GM18507 (cell line): ENCODE data around the gene ZHX3.

Experiments used
- DNase-seq: peaks from one replicate; pipeline ENCODE4 v3.0.0; 2011; ENCODE audit warnings: low read depth; ENCODE audit not compliant: insufficient read length; ENCODE audit errors: extremely low spot score
- FAIRE-seq: peaks from 2 replicates; lab custom pipeline; 2011; peaks lifted over from hg19 to GRCh38; lab: Jason Lieb, UNC

The ZHX3 gene

DNA sequence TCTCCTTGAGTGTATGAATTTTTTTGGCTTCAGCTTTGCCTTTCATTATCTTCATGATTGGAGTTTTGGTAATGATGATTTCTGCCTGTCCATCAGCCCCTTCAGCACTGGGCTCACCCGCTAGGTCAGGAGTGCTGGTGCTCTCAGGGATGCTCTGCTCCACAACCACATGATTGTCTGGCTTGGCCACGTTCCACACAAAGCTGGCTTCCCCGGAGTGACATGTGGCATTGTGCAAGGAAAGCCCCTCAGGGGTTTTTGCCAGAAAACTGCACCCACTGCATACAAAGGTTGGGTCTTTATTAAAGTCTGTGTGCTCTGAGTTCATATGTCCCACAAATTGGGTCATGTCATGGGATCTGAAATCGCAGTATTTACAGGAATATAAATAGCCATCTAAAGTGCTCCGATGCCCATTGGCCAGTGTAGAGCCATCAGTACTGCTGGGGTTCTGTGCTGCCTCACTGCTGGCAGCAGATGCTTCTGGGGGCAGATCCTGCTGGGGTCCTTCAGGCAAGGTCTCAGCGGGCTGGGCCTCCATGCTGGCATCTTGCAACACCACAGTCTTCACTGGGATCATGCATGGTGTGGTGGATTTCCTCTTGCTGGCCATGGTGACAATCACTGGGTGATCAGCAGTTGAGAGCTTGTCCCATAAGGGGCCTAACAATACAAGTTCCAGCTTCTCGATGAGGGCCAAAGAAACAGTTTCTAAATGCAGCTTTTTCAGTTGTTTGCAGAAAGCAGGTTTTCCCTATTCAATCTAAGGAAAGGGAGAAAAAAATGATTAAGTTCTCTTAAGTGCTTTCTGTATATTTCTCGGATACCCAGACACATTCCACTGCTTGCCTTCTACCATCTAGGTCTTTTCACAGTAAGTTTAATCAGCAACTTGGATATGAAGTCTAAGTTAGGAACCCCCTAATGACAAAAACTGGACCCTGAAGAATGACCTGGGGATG, 112.9 kb downstream of the ZHX3 start:
- FAIRE-seq (no peak), DNase-seq (no peak)

DNA sequence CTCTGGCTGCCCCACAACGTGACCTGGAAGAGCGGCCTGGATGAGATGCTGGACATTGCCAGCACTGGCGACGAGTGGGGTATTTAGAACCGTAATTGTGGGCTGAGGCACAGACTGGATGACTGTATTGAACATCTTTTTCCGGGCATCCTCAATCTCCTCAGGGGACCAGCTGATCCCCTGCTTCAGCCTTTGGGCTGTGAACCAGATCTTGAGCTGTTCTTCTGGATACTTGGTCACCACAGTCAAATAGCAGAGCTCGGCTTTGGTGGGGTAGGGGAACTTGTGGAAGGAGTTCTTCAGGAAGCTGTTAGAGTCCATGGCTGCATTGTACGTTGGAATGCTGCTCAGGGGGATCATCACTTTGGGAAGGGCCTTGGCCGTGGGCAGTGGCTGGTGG, 113.9 kb downstream of the ZHX3 start:
- DNase-seq (no peak), FAIRE-seq (no peak)

DNA sequence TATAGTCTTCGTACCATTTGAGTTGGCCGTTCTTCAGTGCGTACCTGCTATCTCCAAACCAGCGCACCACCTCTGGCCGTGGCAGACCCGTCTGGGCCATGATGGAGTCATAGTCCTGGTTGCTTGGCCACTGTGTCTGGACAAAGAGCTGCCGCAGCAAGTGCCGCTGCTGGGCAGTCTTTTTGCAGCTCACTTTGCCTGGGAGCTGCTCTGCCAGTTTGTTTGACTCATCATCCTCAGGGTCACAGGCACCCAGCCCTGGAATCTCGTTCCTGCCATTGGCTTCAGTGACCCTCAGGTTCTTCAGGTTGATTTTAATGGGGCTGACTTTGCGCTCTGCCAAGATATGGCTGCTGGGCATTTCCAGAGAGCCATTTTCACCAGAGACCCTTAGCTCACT, 115.1 kb downstream of the ZHX3 start:
- no peak for FAIRE-seq
- DNase-seq: no peak

DNA sequence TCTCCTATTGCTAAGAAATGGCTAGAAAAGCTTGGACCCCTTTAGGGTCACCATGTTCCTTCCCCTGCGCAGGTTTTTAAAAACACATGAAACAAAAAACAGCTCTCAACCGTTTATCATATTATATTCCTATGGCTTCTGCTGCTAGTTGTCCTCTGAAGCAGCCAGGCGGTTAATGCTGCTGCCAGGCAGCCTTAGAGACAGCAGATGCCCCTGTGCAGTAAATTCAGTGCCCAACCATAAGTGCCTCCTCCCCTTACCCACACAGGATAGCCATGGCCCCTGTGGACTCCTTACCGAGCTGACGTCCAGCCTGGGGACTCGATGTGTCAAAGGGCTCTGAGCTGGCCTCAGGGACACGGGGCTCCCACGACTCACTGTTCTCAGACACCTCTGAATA, 115.8 kb downstream of the ZHX3 start:
- DNase-seq (no peak), FAIRE-seq (no peak)

DNA sequence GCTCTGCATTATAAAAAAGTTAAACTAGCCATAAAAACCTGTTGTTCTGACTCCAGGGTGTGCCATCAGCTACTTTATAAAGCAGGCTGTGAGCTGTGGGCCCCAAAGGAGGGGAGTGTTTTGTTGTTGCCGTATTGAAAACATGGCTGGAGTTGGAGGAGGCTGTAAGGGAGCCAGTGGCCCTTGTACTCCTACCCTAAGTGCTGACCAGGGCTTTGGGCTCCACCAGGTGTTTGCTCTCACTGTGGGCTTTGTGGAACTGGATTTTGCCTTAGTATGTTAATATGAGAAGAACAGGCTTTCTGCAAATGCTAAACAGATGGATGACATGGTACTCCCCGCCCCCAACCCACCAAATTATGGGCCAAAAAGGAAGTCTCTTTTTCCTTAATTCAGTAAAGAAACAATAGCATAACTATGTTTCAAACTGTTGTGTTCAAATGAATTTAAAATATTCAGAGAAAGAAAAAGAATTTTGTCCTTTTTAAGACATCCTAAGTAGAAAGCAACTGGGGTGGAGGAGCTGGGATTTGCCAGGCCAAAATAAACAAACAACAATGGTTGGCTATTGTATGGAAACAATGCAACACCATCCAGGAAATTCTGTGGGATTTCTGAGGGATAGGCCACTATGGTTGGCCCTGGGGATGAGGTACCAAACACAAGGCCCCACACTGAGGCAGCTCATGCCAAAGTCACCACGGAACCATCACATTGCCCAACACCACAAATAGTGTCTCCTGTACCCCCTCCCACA, 116.9 kb downstream of the ZHX3 start:
- FAIRE-seq (no peak), DNase-seq (no peak)

DNA sequence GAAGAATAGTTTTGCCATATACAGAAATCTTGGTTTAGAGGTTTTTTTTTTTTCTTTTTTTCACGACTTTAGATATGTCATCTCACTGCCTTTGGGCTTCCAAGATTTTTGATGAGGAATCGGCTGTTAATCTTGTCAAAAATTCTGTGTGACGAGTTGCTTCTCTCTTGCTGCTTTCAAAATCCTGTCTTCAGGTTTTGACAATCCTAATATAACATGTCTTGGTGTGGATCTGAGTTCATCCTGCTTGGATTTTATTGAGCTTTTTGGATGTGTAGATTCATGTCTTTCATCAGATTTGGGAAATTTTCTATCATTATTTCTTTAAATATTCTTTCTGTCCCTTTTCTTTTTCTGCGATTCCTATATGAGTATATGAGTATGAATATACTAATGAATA, 119.1 kb downstream of the ZHX3 start:
- no peak for DNase-seq
- no peak for FAIRE-seq

DNA sequence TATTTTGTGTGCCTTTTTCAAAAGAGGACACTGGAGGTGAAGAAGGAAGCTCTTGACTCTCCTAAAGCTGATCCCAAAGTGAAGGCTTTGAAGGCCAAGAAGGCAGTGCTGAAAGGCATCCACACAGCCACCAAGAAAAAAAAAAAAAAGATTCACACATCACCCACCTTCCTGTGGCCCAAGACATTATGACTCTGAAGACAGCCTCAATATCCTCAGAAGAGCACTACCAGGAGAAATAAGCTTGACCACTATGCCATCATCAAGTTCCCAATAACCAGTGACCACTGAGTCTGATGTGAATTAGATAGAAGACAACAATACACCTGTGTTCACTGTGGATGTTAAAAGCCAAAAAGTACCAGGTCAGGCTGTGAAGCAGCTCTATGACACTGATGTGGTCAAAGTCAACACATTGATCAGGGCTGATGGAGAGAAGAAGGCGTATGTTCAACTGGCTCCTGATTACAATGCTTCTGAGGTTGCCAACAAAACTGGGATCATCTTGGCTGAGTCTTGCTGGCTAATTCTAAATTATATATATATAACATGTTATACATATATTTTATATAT, 120.8 kb downstream of the ZHX3 start:
- no peak for DNase-seq
- no peak for FAIRE-seq

DNA sequence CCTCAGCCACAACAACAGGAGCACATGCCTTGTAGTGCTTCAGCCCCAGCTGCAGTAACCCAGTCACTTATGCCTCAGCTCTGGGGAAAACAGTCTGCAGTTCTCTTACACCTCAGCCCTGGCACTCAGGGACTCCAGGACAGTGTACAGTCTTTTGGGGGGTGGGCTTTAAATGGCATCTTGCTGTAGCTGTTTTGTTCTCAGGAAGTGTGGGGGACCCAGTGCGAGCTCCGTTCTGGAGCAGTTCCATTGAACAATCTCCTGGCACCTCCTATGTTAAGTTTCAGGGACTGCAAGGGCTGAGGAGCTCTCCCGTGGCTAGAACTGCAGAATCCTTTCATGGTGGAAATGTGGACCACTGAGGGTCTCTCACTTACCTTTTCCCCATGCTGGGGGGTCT, 125.0 kb downstream of the ZHX3 start:
- no peak for DNase-seq
- FAIRE-seq: no peak

DNA sequence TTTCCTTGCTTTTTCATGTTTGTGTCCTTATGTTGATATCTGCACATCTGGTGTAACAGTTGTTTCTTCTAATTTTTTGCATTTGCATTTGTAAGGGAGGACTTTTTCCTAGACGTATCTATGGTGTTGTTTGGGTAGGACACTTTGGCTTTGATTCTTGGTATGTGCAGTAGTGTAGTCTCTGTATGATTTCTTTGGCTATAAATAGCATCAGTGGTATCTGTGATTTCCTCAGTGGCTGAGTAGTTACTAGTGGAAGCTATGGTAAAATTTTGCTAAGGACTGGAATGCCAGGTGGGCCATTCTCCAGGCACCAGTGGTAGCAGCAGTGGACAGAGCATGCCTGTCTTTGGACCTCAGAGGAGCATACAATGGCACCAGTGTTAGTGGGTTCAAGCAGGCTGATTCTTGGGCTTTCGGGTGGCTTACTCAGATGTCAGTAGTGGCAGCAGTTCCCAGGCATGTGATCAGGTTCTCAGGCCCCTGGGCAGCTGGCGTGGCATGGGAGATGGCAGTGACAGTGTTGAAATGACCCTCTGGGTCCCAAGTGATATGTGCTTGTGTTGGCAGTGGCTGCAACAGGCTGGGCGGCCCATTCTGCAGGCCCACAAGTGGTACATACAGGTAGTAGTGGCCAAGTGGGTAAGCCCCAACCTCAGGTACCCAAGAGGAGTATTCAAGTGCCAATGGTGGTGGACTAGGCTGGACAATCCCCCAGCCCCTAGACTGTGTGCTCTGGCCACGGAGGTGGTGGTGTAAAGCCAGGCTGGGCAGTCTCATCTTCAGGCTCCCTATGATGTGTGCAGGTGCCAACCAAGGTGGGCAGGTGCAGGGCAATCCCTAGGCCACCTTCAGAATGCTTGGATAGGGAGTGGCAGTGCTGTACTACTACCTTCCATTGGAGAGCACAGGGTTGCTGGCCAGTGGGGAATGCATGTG, 125.7 kb downstream of the ZHX3 start:
- DNase-seq (no peak), FAIRE-seq (no peak)

DNA sequence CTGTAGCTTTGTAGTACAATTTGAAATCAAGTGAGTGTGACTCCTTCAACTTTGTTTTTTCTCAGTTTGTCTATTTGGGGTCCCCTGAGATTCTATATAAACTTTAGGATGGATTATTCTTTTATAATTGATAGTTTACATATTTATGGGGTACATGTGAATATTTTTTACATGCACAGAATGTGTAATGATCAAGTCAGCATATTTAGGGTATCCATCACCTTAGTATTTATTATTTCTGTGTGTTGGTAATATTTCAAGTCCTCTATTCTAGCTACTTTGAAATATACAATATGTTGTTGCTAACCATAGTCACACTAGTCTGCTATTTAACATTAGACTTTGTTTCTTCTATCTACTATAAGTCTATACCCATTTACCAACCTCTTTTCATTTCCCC, 129.9 kb downstream of the ZHX3 start:
- FAIRE-seq: no peak
- DNase-seq: no peak

DNA sequence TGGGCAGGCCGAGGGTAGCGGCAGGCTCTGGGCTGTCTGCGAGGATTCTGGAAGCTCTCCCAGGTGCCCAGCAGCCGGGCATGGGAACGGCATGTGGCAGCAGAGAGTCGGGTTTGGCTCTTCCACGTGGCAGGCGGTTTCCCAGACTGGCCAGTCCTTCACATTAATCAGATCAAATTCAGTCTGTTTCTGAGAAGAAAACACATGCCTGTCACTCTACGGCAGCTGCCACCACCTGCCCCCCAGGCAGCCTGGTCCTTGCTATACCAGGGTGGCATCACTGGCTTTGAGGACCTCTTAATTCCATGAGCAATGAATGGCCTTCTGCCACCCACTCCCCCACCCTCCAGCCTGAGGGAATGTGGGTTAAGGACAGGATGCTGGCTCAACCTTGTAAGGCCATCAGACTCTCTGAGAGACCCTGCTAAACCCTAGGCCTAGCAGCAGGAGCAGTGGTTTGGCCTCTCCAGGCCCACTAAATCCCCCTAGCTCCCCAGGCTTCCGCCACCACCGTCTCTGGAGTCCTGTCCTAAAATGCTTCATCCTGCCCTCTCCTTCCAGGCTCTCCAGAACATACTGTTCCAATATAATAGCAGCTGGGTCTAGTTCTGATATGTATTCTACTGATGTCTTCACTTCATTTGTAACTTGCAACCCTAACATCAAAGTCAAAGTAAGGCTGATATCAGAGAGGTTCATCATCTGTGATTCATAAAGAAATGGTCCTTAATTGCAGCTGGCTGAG, 132.3 kb downstream of the ZHX3 start:
- DNase-seq (no peak), FAIRE-seq (no peak)

DNA sequence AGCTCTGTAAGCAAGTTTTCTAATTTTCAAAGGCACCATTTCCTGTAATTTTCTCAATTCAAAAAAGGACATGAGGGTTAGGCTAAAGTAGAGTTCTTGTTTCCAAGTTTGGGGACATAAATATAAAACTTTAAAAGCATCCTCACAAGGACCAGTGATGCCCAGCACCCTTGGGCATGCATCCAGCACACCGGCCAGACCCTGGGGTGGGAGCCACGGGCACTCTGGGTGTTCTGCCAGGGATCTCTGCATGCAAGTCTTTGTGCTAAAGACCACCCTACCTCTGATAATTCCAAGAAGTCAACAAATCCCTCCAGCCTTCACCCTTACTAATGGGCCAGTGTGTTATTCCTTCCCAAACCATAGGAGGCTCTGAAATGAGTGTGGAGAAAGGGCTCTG, 133.7 kb downstream of the ZHX3 start:
- DNase-seq (no peak), FAIRE-seq (no peak)

DNA sequence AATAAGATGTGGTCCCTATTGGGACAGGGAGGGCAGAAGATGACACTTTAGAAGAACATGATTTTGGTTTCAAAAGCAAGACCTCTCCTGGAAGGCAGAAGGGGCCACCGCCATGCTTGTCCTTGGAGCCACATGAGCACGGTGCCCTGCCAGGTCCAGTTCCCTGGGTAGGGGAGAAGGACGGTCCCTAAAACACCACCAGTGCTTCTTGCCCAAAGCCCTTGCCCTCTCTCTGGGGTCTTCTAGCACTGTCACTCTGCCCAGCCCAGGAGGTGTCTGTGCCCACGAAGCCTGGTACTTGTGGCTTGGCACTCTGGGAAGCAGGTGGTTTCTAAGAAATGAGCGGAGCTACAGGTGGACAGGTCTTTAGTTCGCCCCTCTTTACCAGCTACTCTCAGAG, 134.1 kb downstream of the ZHX3 start:
- FAIRE-seq: no peak
- DNase-seq: no peak

DNA sequence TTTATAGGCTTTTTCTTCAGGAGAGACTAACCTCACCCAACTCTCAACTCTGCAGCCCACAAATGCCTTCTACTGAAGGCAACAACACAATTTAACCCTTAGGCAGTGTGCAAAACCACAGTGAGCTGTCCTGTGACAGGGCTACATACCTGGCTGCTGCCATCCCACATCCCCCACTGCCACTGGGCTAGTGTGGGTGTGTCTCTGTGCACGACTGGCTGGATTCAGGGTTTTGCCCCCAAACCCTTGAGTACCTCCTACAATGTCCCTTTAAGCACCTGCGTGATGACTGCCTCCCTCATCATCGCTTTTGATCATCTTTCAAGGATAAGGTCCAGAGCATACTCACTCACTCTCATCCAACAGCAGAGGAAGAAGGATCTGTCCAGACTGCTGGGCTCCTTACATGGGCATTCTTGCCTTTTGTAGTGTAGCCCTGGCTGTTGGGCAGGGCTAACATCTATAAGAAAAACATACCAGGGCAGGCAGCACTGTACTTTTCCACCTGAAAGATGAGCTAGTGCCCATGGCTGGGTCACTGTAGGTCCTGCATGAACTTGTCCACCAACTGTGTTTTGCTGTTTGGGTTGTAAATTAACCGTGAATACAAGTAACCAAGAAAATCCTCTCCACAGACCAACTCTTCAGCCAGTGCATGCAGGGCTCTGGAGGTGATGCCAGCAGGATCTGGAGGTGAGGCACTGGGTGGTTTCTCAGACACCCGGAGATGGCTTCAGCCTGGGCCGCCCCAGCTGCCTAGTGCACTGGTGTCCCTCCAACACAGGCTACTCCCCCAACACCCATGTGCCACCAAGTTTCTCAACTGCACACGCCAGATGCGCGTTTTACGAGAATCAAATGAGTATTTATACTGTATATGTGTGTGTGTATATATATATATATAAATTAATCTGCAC, 135.0 kb downstream of the ZHX3 start:
- FAIRE-seq (no peak), DNase-seq (no peak)

DNA sequence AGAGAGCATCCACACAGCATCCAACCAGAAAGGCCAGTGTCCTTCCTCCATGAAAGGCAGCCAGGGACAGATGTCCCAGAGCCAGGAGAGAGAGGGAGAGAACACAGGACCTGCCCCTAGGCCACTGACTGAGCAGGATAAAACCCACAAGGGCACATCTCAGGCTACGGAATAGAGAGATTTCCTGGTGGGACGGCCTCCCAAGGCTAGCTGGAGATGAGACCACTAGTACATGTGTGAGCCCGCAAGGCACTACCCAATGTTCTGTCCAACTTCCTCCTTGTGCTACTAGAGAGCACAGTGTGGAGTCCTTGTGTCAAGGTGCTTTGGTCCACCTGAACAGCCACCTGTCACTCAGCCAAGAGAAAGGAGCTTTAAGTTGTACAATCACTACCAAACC, 136.0 kb downstream of the ZHX3 start:
- no peak for DNase-seq
- no peak for FAIRE-seq

DNA sequence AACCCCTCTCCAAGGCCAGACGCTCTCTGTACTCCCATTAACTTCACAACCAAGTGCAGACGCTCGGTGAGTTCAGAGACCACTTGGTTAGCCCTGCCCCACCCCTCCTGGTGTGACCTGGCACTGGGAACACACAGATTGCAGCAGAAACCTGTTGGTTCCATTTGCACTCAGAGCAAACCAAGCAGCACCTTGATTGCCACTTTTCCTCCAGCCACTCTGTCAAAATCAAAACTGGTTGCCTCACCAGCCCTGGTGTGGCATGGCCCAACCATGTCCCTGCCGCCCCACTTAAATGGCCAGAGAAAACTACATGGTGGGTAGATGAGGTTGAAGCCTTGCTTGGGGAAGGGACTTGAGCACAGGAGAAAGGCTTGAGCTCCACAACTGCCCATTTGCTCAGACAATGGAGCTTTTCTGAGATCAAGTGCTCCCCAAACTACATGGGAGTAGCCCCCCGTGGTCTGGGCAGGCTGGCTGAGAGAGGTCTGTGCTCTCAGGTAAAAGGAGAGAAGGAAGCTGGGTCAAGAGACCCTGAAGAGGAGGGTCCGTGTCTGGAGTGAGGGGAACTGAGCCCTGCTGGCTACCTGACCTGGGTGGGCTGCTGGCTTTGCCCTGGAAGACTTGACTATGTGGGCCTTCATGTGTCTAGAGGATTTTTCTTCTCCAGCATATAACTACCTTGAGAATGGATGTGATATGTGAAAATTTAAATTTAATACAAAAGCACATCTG, 136.8 kb downstream of the ZHX3 start:
- no peak for DNase-seq
- no peak for FAIRE-seq

DNA sequence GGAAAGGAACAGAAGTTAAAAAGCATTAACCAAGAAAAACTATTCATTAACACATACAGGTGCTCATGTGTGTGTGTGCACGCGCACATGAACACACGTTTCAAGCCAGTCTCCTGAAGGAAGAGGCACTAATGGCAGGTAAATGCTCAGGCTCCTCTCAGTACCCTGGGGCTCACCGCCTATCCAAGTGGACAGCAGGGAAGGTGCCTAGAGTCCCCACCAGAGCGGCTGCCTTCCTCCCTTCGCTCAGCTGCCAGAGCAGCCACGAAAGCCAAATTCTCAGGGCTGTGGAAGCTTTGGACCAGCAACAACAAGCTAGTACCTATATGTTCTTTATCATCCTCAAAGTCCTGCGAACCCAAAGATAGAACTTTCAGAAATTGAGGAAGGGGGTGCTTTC, 137.6 kb downstream of the ZHX3 start:
- FAIRE-seq (no peak), DNase-seq (no peak)
